Thymus (tissue), 11 donors: ENCODE data around the gene RNF114. TPM values are rescaled to one million over a fixed set of nuclear protein-coding genes. Genes with fewer than 3 reads are reported as not detected.

Experiments
- DNase-seq, 9 donors: peaks; one replicate each; pipeline ENCODE4 v3.0.0-alpha.2; 2013; ENCODE audit warnings: low spot score in 9 of 9, low read depth in 6 of 9, missing footprints in 1 of 9
- H3K27ac ChIP-seq, 2 donors: one replicate each; pipeline ENCODE4 v1.5.1; 2013; ENCODE audit warnings: control low read depth in 1 of 2, low read depth in 1 of 2, low read length in 1 of 2, mild to moderate bottlenecking in 1 of 2, moderate library complexity in 1 of 2
- H3K27me3 ChIP-seq, 2 donors: one replicate each; pipeline ENCODE4 v1.5.1; 2013; ENCODE audit warnings: low read length in 1 of 2; ENCODE audit not compliant: control insufficient read depth in 2 of 2, insufficient read depth in 1 of 2
- H3K36me3 ChIP-seq, 2 donors: one replicate each; pipeline ENCODE4 v1.5.1; 2013; ENCODE audit warnings: low read length in 1 of 2, mild to moderate bottlenecking in 1 of 2, moderate library complexity in 1 of 2; ENCODE audit not compliant: control insufficient read depth in 2 of 2, insufficient read depth in 2 of 2
- H3K4me1 ChIP-seq, 2 donors: one replicate each; pipeline ENCODE4 v1.5.1; 2013; ENCODE audit warnings: low read length in 2 of 2; ENCODE audit not compliant: control insufficient read depth in 2 of 2, insufficient read depth in 2 of 2
- H3K4me3 ChIP-seq, 2 donors: one replicate each; pipeline ENCODE4 v1.5.1; 2013; ENCODE audit warnings: low read length in 2 of 2, control low read depth in 1 of 2, mild to moderate bottlenecking in 1 of 2
- H3K9me3 ChIP-seq, 2 donors: one replicate each; pipeline ENCODE4 v1.5.1; 2013; ENCODE audit warnings: low read length in 1 of 2, mild to moderate bottlenecking in 1 of 2; ENCODE audit not compliant: control insufficient read depth in 2 of 2, insufficient read depth in 1 of 2
- WGBS: extraction: QIAGEN DNeasy Blood & Tissue Kit; methylation state at CpG from one replicate; pipeline ENCODE4 v1.1.7; 2013; 5-methylcytosine and 5-hydroxymethylcytosine counted together
- polyA plus RNA-seq: library from polyadenylated mRNA; stranded (reverse); fragments of 200-250 nt; gene quantifications from one replicate; pipeline ENCODE4 v1.2.3, GENCODE V29; 2013
- total RNA-seq: library from RNA; stranded (reverse); fragments of 120-200 nt; gene quantifications from one replicate; pipeline ENCODE4 v1.2.4, GENCODE V29; 2013
- donor health status: healthy.

RNF114 gene
- total and polyA plus RNA-seq, 2 donors = 40.8 to 60.8 TPM

DNA sequence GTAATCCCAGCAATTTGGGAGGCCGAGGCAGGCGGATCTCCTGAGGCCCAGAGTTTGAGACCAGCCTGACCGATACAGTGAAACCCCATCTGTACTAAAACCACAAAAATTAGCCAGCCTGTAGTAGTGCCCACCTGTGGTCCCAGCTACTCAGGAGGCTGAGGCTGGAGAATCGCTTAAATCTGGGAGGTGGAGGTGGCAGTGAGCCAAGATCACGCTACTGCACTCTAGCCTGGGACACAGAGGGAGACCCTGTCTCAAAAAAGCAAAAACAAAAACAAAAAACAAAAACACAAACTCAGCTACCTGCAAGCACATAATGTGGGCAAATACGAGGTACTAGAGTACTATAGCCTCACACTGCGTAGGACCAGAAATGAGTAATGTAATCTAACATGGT lies 17.2 kb upstream of the RNF114 start:
- DNase-seq = no peak
- peaks cover 8 to 14% of the 10 kb centered on the region in 2 donors for H3K4me1 ChIP-seq
- H3K36me3 ChIP-seq = no peaks in the 10 kb centered on the region
- 86% methylated on average over 7 of the region's 7 CpGs for WGBS
- H3K27me3 ChIP-seq = no peaks in the 10 kb centered on the region
- no peaks in the 10 kb centered on the region for H3K9me3 ChIP-seq
- H3K4me3 ChIP-seq = no peak overlapping the region
- no peak overlapping the region for H3K27ac ChIP-seq

DNA sequence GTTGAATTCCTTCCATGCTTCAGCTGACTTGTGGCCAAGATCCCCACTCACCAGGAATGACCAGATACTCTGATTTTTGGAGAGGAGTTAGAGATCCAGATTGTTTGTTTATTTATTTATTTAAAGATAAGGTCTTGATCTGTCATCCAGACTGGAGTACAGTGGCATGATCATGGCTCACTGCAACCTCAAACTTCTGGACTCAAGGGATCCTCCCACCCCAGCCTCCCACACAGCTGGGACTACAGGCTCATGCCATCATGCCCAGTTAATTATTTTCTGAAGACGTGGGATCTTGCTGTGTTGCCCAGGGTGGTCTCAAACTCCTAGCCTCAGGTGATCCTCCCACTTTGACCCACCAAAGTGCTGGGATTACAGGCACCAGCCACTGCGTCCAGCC lies 16.7 kb upstream of the RNF114 start:
- no peaks in the 10 kb centered on the region for H3K9me3 ChIP-seq
- H3K4me1 ChIP-seq = peaks cover 4 to 10% of the 10 kb centered on the region in 2 donors
- no peak overlapping the region for H3K4me3 ChIP-seq
- H3K27ac ChIP-seq = no peak overlapping the region
- no peaks in the 10 kb centered on the region for H3K27me3 ChIP-seq
- WGBS = 93% methylated on average over 2 of the region's 2 CpGs
- DNase-seq = no peak
- H3K36me3 ChIP-seq = no peaks in the 10 kb centered on the region

DNA sequence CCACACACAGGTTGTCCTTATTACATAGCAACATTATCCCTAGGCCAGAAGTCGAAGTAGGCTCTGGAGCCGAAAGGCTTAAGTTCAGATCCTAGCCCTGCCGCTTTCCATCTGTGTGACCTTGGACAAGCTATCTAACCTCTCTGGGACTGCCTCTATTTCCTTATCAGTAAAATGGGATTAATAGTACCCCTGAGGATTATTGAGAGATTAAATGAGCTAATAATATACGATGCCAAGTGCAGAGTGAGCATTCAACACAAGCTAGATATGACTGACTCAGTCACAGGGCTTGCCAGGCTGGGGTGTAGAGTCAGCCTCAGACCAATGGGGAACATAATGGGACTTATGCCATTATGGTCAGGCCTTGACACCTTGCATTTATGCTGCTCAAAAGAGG lies 11.9 kb upstream of the RNF114 start:
- Histone ChIP-seq H3K27ac (no peak overlapping the region), H3K4me3 (no peak overlapping the region)
- WGBS = 96% methylated on average over 4 of the region's 4 CpGs

DNA sequence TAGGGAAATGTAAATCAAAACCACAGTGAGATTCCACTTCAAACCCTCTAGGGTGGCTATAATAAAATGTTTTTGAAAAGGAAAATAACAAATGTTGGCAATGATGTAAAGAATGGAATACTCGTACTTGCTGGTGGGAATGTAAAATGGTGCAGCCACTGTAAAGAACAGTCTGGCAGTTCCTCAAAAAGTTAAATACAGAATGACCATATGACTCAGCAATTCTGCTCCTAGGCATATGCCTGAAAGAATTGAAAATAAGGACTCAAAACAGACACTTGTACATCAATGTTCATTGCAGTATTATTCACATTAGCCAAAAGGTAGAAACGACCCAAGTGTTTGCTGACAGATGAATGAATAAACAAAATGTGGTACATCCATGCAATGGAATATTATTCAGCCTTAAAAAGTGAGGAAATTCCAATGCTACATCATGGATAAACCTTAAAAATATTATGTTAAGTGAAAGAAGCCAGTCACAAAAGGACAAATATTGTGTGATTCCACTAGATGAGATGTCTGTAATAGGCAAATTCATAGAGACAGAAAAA lies 10.2 kb upstream of the RNF114 start:
- Histone ChIP-seq H3K36me3 (no peaks in the 10 kb centered on the region), H3K4me3 (no peak overlapping the region), H3K4me1 (no peaks in the 10 kb centered on the region), H3K27me3 (no peaks in the 10 kb centered on the region), H3K9me3 (no peaks in the 10 kb centered on the region), H3K27ac (no peak overlapping the region)
- WGBS = 89% methylated on average over 2 of the region's 2 CpGs
- DNase-seq = no peak

More for the DNA sequence above, 11.9 kb upstream of the RNF114 start:
- Histone ChIP-seq H3K36me3 (no peaks in the 10 kb centered on the region), H3K9me3 (no peaks in the 10 kb centered on the region), H3K4me1 (no peaks in the 10 kb centered on the region), H3K27me3 (no peaks in the 10 kb centered on the region)
- DNase-seq = no peak

DNA sequence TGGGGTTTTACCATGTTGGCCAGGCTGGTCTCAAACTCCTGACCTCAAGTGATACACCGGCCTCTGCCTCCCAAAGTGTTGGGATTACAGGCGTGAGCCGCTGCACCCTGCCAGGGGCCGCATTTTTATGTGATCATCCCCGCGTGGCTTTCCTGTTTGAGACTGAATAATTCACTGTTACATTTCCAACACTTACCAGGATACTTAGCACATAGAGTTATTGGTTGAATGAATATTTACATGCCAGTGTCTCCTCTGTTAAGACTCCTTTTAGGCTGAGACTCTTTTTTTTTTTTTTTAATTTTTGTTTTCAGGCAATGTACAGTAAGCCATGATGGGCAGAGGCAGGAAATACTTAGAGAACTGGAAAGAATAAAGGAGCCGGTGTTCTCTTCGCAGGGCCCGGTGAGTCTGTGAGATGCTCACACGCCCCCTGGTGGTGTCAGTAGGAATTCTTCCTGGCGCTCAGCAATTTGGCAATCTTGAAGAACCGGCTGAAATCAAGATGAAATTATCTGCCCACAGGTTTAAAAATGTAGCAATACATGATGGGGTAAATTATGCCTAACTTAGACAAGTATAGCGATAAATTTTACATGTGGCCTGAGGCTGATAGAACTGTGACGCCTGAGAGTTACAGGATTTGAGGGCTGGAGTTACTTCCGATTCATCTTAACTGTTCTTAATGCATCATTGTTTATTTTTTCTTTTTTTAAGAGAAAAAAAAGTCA lies 7.6 kb upstream of the RNF114 start:
- H3K27ac ChIP-seq = no peak overlapping the region
- H3K4me3 ChIP-seq = no peak overlapping the region
- H3K27me3 ChIP-seq = no peaks in the 10 kb centered on the region
- WGBS = 20% methylated on average over 15 of the region's 15 CpGs
- H3K9me3 ChIP-seq = no peaks in the 10 kb centered on the region
- peak; percentile 43 to 89 (median 74) for DNase-seq
- H3K36me3 ChIP-seq = no peaks in the 10 kb centered on the region
- H3K4me1 ChIP-seq = no peaks in the 10 kb centered on the region

DNA sequence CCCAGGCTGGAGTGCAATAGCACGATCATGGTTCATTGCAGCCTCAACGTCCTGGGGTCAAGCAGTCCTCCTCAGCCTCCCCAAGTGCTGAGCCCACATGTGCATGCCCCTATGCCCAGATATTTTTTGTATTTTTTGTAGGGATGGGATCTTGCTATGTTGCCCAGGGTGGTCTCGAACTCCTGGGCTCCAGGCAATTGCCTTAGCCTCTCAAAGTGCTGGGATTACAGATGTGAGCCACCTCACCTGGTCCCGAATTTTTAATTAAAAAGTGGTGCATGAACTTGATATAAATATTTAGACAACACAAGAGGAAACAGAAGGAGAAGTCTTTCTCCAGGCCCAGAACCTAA lies 7.1 kb upstream of the RNF114 start:
- DNase-seq = no peak
- 55% methylated on average over 4 of the region's 4 CpGs for WGBS
- Histone ChIP-seq H3K4me3 (no peak overlapping the region), H3K36me3 (no peaks in the 10 kb centered on the region), H3K4me1 (no peaks in the 10 kb centered on the region), H3K27me3 (no peaks in the 10 kb centered on the region), H3K9me3 (no peaks in the 10 kb centered on the region), H3K27ac (no peak overlapping the region)

DNA sequence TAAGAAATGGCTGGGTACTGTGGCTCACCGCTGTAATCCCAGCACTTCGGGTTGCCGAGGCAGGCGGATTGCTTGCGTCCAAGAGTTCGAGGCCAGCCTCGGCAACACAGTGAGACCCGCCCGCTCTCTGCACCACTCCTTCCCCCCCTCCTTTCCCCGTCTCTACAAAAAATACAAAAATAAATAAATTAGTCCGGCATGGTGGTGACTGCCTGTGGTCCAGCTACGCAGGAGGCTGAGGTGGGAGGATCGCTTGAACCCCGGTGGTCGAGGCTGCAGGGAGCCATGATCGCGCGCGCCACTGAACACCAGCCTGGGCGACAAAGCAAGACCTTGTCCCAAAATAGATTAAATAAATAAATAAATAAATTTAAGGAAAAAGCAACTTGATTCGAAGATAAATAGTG lies 448 bp upstream of the RNF114 start:
- Histone ChIP-seq H3K27ac (peak overlapping the region in 1 of 2 donors; percentile 40), H3K4me3 (peak overlapping the region; percentile 98 to 99), H3K4me1 (peaks cover 16 to 27% of the 10 kb centered on the region in 2 donors), H3K9me3 (no peaks in the 10 kb centered on the region), H3K36me3 (peaks cover 3 to 5% of the 10 kb centered on the region in 2 donors), H3K27me3 (no peaks in the 10 kb centered on the region)
- WGBS = 59% methylated on average over 21 of the region's 21 CpGs
- DNase-seq = no peak

DNA sequence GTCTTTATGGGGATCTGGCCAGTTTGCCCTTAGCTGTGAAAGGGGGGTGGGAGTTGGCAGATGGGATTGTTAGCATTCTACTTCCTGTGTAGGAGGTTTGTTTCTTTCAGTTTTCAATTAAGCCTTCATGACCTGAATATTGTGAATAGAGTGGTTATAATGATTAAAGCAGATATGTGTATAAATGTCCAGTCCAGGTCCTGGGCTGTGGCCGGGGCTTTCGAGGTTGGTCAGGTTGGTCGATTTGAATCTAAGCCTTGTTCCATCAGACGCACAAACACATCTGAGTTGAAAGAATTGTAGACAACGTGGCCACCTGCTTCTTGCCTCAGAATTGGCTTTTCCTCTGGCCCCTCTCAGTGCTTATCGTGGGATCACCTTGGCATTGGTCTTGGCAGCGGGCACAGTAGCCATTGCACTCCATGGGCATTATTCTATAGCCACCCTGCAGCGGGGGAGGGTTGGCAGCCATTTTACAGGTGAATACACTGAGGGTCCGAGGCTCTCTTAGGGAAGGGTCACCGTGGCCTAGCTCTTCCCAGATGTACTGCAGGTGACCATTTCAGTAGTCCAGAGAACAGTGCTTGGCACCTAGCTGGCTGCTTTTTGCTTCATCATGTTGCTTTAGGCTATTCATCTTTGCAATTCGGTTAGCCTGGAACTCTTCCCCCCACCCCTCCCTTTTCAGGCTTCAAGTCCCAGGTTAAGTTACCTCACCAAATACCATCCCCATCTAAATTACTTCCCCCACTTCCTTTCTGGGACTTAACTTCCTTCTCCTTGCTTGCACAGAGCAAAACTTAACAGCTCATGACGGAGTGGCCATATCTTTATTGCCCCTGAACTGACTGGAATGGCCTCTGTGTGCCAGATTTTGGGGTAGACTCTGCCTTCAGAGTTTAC lies 1.1 kb downstream of the RNF114 start:
- peaks cover 13 to 18% of the 10 kb centered on the region in 2 donors for H3K36me3 ChIP-seq
- H3K9me3 ChIP-seq = no peaks in the 10 kb centered on the region
- H3K4me1 ChIP-seq = peaks cover 16 to 27% of the 10 kb centered on the region in 2 donors
- peak overlapping the region; percentile 98 to 99 for H3K4me3 ChIP-seq
- H3K27ac ChIP-seq = peak overlapping the region; percentile 75 to 86
- 12% methylated on average over 12 of the region's 12 CpGs for WGBS
- no peaks in the 10 kb centered on the region for H3K27me3 ChIP-seq
- DNase-seq = peak in 1 of 9 donors; percentile 46
